Liver (tissue), 9 donors: ENCODE results near the gene ZNF555. TPM values are rescaled to one million over a fixed set of nuclear protein-coding genes. Genes with fewer than 3 reads are reported as not detected.
"Not testable (repeated sequence)": the region's sequence is repeated elsewhere in the genome, so short reads cannot be mapped to it uniquely, and the experiment has no call there.

ENCODE experiments used
- DNase-seq: peaks from one replicate; pipeline ENCODE4 v3.0.0-alpha.2; 2017; ENCODE audit warnings: low spot score
- H3K27ac ChIP-seq, 2 donors: one replicate each; pipeline ENCODE4 v1.7.0; 2013; ENCODE audit warnings: inconsistent platforms in 2 of 2, low read length in 2 of 2, control low read depth in 1 of 2, low read depth in 1 of 2, mild to moderate bottlenecking in 1 of 2
- H3K27me3 ChIP-seq, 4 donors: one replicate each; pipeline versions ENCODE4 v1.6.1 to v1.7.0; 2013; ENCODE audit warnings: low read length in 3 of 4, inconsistent platforms in 1 of 4, mild to moderate bottlenecking in 1 of 4, moderate library complexity in 1 of 4; ENCODE audit not compliant: control insufficient read depth in 4 of 4, insufficient read depth in 4 of 4
- H3K36me3 ChIP-seq, 4 donors: one replicate each; pipeline versions ENCODE4 v1.6.1 to v1.7.0; 2013; ENCODE audit warnings: low read length in 3 of 4, mild to moderate bottlenecking in 3 of 4, low read depth in 1 of 4, moderate library complexity in 1 of 4; ENCODE audit not compliant: control insufficient read depth in 4 of 4, insufficient read depth in 3 of 4
- H3K4me1 ChIP-seq, 4 donors: one replicate each; pipeline versions ENCODE4 v1.6.1 to v1.7.0; 2013; ENCODE audit warnings: low read length in 3 of 4, mild to moderate bottlenecking in 3 of 4, moderate library complexity in 1 of 4; ENCODE audit not compliant: control insufficient read depth in 4 of 4, insufficient read depth in 4 of 4
- H3K4me3 ChIP-seq, 3 donors: one replicate each; pipeline versions ENCODE4 v1.6.1 to v1.7.0; 2013; ENCODE audit warnings: low read length in 3 of 3, control low read depth in 1 of 3, low read depth in 1 of 3, mild to moderate bottlenecking in 1 of 3
- H3K9ac ChIP-seq, 2 donors: one replicate each; pipeline ENCODE4 v1.7.0; 2013; ENCODE audit warnings: low read length in 2 of 2, mild to moderate bottlenecking in 2 of 2, moderate library complexity in 2 of 2, control low read depth in 1 of 2, low read depth in 1 of 2
- H3K9me3 ChIP-seq, 4 donors: one replicate each; pipeline versions ENCODE4 v1.6.1 to v1.7.0; 2013; ENCODE audit warnings: low read length in 3 of 4; ENCODE audit not compliant: control insufficient read depth in 4 of 4
- EGR1 ChIP-seq, 2 donors: IDR thresholded peaks; 2 replicates each; pipeline ENCODE4 v1.6.1; 2016 to 2018; ENCODE audit warnings: antibody characterized with exemption in 2 of 2, low read depth in 2 of 2
- GABPA ChIP-seq, 2 donors: IDR thresholded peaks in 1 of 2; conservative IDR thresholded peaks in 1 of 2; 2 replicates each; pipeline ENCODE4 v1.6.1; 2016; ENCODE audit warnings: antibody characterized with exemption in 2 of 2, mild to moderate bottlenecking in 1 of 2, moderate library complexity in 1 of 2
- JUND ChIP-seq, 2 donors: IDR thresholded peaks; 2 replicates each; pipeline ENCODE4 v1.6.1; 2016; ENCODE audit warnings: antibody characterized with exemption in 2 of 2
- RAD21 ChIP-seq, 2 donors: IDR thresholded peaks; 2 replicates each; pipeline ENCODE4 v1.6.1; 2016; ENCODE audit warnings: antibody characterized with exemption in 2 of 2, mild to moderate bottlenecking in 2 of 2
- RXRA ChIP-seq, 2 donors: IDR thresholded peaks; 2 replicates each; pipeline ENCODE4 v1.6.1; 2017 to 2018; ENCODE audit warnings: antibody characterized with exemption in 2 of 2, mild to moderate bottlenecking in 1 of 2
- SP1 ChIP-seq: IDR thresholded peaks from 2 replicates; pipeline ENCODE4 v1.6.1; 2018; ENCODE audit warnings: antibody characterized with exemption, mild to moderate bottlenecking
- TAF1 ChIP-seq: conservative IDR thresholded peaks from 2 replicates; pipeline ENCODE4 v1.6.1; 2016; ENCODE audit warnings: antibody characterized with exemption, mild to moderate bottlenecking
- YY1 ChIP-seq: IDR thresholded peaks from 2 replicates; pipeline ENCODE4 v1.6.1; 2016; ENCODE audit warnings: antibody characterized with exemption, mild to moderate bottlenecking
- WGBS: extraction: QIAGEN DNeasy Blood & Tissue Kit; methylation state at CpG from one replicate; pipeline ENCODE4 v1.1.7; 2013; 5-methylcytosine and 5-hydroxymethylcytosine counted together
- polyA plus RNA-seq, 2 donors: library from polyadenylated mRNA; stranded (reverse) in 1 of 2; unstranded in 1 of 2; fragments of 200-250 nt in 1 of 2; fragments of >200 nt in 1 of 2; fragmentation: Nextera tagmentation in 1 of 2; extraction: Ambion mirVana in 1 of 2; gene quantifications; one replicate each; pipeline versions ENCODE4 v1.2.1 to v1.2.3, GENCODE V29; 2013 to 2015
- total RNA-seq, 2 donors: library from RNA; depleted of rRNA; stranded (reverse); fragments of >200 nt; gene quantifications; one replicate each; pipeline ENCODE4 v1.2.3, GENCODE V29; 2014
- TF ChIP-seq, protein P1 (sequence below): IDR thresholded peaks from 2 replicates; pipeline ENCODE4 v1.6.1; 2016; ENCODE audit warnings: antibody characterized with exemption
- TF ChIP-seq, protein P2 (sequence below): fragments of 150-350 bp; IDR thresholded peaks from 2 replicates; pipeline ENCODE4 v1.5.1; 2017; ENCODE audit warnings: improper control_type of control experiment, low read depth, low read length; ENCODE audit not compliant: missing input control
- donor health status: healthy.
- donor health status: healthy.
- donor health status: healthy.
- donor health status: healthy.
- donor health status: healthy.

Gene ZNF555
- total and polyA plus RNA-seq, 4 donors, result 1.3 to 2.8 (median 2.2) TPM

DNA sequence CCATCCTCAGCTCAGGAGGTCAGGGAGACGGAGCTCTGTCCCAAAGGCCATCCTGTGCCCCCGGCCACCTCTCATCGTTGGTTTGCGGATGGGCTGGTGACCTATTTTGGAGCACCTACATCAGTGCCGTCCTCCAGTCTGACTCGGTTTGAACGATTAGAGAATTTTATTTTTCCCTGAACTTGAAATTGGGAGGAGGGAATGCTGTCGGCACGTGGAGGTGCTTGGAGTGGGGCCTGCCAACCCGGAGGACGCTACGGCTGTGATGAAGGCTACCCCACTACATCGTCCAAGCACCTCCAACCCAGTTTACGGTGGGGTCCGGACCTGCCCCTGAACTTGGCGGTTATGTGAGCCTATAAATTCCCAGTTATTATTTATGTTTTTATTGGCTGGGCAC is 24.6 kb upstream of the ZNF555 start:
- H3K4me1 ChIP-seq, result peaks cover 3 to 28% (median 16%) of the 10 kb centered on the region in 4 donors
- H3K4me3 ChIP-seq, result no peak overlapping the region
- WGBS, result 94% methylated on average over 16 of the region's 16 CpGs
- no peaks in the 10 kb centered on the region for H3K9me3 ChIP-seq
- H3K27me3 ChIP-seq, result no peaks in the 10 kb centered on the region
- TF ChIP-seq TAF1, result no peak
- TF ChIP-seq, protein P1, sequence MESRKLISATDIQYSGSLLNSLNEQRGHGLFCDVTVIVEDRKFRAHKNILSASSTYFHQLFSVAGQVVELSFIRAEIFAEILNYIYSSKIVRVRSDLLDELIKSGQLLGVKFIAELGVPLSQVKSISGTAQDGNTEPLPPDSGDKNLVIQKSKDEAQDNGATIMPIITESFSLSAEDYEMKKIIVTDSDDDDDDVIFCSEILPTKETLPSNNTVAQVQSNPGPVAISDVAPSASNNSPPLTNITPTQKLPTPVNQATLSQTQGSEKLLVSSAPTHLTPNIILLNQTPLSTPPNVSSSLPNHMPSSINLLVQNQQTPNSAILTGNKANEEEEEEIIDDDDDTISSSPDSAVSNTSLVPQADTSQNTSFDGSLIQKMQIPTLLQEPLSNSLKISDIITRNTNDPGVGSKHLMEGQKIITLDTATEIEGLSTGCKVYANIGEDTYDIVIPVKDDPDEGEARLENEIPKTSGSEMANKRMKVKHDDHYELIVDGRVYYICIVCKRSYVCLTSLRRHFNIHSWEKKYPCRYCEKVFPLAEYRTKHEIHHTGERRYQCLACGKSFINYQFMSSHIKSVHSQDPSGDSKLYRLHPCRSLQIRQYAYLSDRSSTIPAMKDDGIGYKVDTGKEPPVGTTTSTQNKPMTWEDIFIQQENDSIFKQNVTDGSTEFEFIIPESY, result no peak
- H3K27ac ChIP-seq, result peak overlapping the region in 1 of 2 donors; percentile 40
- H3K9ac ChIP-seq, result no peak overlapping the region
- no peak for DNase-seq
- H3K36me3 ChIP-seq, result no peaks in the 10 kb centered on the region

DNA sequence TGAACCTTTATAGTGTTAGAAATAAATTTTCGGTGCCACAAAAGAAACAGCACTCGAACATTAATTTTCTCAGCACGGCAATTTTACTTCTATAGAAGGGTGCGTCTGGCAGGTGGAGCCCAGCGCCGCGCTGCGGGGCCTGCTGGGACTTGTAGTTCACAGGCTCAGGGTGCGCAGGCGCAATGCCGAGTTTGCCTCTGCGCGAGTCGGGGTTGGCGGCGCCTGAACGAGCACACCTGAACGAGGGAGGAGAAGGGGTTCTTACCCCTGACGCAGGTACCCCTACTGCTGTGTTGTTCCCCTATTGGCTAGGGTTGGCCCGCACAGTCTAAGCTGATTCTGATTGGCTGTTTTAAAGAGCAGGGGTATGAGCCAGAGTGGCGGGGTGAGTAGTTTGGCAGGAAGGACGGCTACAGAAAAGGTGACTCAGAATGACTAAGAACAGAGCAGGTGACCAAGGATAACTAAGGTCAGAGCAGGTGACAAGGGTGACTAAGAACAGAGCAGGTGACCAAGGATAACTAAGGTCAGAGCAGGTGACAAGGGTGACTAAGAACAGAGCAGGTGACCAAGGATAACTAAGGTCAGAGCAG is 23.9 kb upstream of the ZNF555 start:
- WGBS, result 83% methylated on average over 22 of the region's 22 CpGs
- not testable (repeated sequence) for H3K27ac ChIP-seq, H3K9ac ChIP-seq, H3K27me3 ChIP-seq, H3K36me3 ChIP-seq, H3K4me3 ChIP-seq, H3K9me3 ChIP-seq, DNase-seq
- H3K4me1 ChIP-seq, result peaks cover 3 to 21% (median 12%) of the 10 kb centered on the region in 4 donors

DNA sequence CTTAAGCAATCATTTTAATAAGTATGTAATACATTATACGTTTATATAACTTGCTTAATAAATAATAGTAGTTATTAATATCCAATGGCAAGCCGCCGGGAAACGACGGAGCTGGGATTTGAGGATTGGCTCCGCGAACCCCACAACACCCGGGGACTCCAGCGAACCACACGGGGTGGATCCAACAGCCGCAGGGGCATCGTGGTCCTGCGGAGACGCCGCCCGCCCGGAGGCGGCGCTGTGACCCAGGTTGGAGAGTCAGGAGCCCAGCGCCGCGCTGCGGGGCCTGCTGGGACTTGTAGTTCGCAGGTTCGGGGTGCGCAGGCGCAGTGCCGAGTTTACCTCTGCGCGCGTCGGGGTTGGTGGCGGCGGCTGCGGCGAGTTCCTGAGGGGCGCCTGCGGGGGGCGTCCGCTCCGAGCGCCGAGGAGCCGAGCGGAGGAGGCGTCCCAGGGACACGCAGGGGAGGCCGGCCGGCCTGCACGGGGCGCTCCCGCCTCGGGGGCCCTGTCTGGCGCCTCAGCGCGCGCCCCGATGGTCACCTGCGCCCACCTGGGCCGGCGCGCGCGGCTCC is 21.6 kb upstream of the ZNF555 start, which contains the start of gene ZNF554:
Gene ZNF554, plus strand, starts transcription at position 329 of the 572 bp plus-strand sequence. Its CDS starts 204 bp downstream, at position 533.
- Histone ChIP-seq H3K36me3 (peaks cover 0 to 17% (median 2%) of the 10 kb centered on the region in 4 donors), H3K4me3 (peak within 1 kb of the TSS; percentile 57 to 95 (median 91)), H3K9ac (peak within 1 kb of the TSS in 1 of 2 donors; percentile 84), H3K4me1 (peaks cover 0 to 12% (median 4%) of the 10 kb centered on the region in 4 donors), H3K27me3 (no peaks in the 10 kb centered on the region), H3K27ac (no peak within 1 kb of the TSS), H3K9me3 (peaks cover 0 to 7% (median 0%) of the 10 kb centered on the region in 4 donors)
- DNase-seq, result peak; percentile 98
- WGBS, result under 1% methylated on average over 64 of the region's 64 CpGs
- TF ChIP-seq, protein P2, sequence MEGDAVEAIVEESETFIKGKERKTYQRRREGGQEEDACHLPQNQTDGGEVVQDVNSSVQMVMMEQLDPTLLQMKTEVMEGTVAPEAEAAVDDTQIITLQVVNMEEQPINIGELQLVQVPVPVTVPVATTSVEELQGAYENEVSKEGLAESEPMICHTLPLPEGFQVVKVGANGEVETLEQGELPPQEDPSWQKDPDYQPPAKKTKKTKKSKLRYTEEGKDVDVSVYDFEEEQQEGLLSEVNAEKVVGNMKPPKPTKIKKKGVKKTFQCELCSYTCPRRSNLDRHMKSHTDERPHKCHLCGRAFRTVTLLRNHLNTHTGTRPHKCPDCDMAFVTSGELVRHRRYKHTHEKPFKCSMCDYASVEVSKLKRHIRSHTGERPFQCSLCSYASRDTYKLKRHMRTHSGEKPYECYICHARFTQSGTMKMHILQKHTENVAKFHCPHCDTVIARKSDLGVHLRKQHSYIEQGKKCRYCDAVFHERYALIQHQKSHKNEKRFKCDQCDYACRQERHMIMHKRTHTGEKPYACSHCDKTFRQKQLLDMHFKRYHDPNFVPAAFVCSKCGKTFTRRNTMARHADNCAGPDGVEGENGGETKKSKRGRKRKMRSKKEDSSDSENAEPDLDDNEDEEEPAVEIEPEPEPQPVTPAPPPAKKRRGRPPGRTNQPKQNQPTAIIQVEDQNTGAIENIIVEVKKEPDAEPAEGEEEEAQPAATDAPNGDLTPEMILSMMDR, result peak; percentile 94
- TF ChIP-seq RXRA (IDR thresholded peaks at IDR 0.05) (peak; percentile 30 to 67), TAF1 (no peak), JUND (IDR thresholded peaks at IDR 0.05) (no peak), EGR1 (IDR thresholded peaks at IDR 0.05; ENCODE audit: low read depth in 2 of 2) (peak in 1 of 2 donors; percentile 33), GABPA (IDR thresholded peaks at IDR 0.05 in 1 of 2, conservative IDR thresholded peaks at IDR 0.05 in 1 of 2) (peak in 1 of 2 donors; percentile 64), SP1 (peak; percentile 49), YY1 (peak; percentile 54), RAD21 (IDR thresholded peaks at IDR 0.05) (peak; percentile 63 to 78)
- TF ChIP-seq, protein P1, result no peak
